ENCODE results near the gene RNASE1. TPM values are rescaled to one million over a fixed set of nuclear protein-coding genes. Genes with fewer than 3 reads are reported as not detected.

RNASE1 gene
- total RNA-seq, 1 experiment from 2014 or later = not detected

GRCh38 chr14:20841096-20841495 is 38.5 kb upstream of the RNASE1 start:
- DNase-seq (ENCODE audit: unreplicated experiment) = no peak
- intact Hi-C loops (cut with micrococcal nuclease) = no loop called here
- Mint-ChIP-seq H3K27ac (ENCODE audit: low read depth, unreplicated experiment) (no peak overlapping the region), H3K4me1 (ENCODE audit: insufficient read depth, unreplicated experiment) (no peaks in the 10 kb centered on the region), H3K36me3 (ENCODE audit: insufficient read depth, unreplicated experiment) (no peaks in the 10 kb centered on the region), H3K27me3 (ENCODE audit: insufficient read depth, unreplicated experiment) (peaks cover 16% of the 10 kb centered on the region), H3K4me3 (ENCODE audit: unreplicated experiment) (no peak overlapping the region), H3K9me3 (ENCODE audit: unreplicated experiment) (no peaks in the 10 kb centered on the region)
- POLR2A ChIA-PET = no interaction called here
- CTCF ChIA-PET = no interaction called here
- TF ChIP-seq, protein P1, sequence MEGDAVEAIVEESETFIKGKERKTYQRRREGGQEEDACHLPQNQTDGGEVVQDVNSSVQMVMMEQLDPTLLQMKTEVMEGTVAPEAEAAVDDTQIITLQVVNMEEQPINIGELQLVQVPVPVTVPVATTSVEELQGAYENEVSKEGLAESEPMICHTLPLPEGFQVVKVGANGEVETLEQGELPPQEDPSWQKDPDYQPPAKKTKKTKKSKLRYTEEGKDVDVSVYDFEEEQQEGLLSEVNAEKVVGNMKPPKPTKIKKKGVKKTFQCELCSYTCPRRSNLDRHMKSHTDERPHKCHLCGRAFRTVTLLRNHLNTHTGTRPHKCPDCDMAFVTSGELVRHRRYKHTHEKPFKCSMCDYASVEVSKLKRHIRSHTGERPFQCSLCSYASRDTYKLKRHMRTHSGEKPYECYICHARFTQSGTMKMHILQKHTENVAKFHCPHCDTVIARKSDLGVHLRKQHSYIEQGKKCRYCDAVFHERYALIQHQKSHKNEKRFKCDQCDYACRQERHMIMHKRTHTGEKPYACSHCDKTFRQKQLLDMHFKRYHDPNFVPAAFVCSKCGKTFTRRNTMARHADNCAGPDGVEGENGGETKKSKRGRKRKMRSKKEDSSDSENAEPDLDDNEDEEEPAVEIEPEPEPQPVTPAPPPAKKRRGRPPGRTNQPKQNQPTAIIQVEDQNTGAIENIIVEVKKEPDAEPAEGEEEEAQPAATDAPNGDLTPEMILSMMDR (IDR thresholded peaks at IDR 0.05; ENCODE audit: unreplicated experiment) = no peak
- no TSS peak for BruUV-seq (replicated peaks)

- POLR2A ChIA-PET = no interaction called here
- H3K9me3 Mint-ChIP-seq (ENCODE audit: unreplicated experiment) = no peaks in the 10 kb centered on the region
- TF ChIP-seq, protein P1 (IDR thresholded peaks at IDR 0.05; ENCODE audit: unreplicated experiment) = no peak
- no peak overlapping the region for H3K4me3 Mint-ChIP-seq (ENCODE audit: unreplicated experiment)
- intact Hi-C loops (cut with micrococcal nuclease) = no loop called here
- no peak overlapping the region for H3K27ac Mint-ChIP-seq (ENCODE audit: low read depth, unreplicated experiment)
- BruUV-seq (replicated peaks) = no TSS peak
- H3K36me3 Mint-ChIP-seq (ENCODE audit: insufficient read depth, unreplicated experiment) = no peaks in the 10 kb centered on the region
- CTCF ChIA-PET = interaction anchor here (1.6 kb wide), 2 partner anchors 146 to 167 kb away, joined by 3 read pairs; no protein-coding TSS in a partner anchor
- DNase-seq (ENCODE audit: unreplicated experiment) = no peak
- no peaks in the 10 kb centered on the region for H3K27me3 Mint-ChIP-seq (ENCODE audit: insufficient read depth, unreplicated experiment)
- no peaks in the 10 kb centered on the region for H3K4me1 Mint-ChIP-seq (ENCODE audit: insufficient read depth, unreplicated experiment)
Observed at GRCh38 chr14:20837831-20838230, 35.2 kb upstream of the RNASE1 start.

DNA sequence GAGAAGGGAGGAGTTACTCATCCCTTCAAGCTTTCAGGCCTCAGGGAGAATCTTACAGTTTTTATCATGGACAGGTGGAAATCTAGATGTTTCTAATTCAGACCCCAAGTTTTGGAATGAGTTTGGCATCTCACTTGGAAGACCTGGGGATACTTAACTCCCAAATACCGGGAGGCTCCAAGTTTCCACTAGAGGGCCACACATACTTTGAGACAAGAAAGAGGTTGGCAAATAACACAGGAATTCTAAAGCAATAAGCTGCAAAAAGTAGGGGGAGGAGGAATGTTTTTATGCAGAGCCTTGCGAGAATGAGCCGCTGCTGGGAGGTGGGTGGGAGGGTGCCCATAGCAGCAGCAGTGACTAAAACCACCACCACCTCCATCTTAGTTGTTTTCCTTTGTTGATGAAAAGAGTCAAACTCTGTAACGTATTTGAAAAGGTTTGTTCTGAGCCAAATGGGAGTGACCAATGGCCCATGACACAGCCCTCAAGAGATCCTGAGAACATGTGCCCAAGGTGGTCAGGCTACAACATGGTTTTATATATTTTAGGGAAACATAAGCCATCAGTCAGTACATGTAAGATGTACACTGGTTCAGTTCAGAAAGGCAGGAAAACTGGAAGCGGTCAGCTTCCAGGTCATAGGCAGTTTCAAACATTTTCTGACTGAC is 34.2 kb upstream of the RNASE1 start:
- ChIA-PET POLR2A (no interaction called here), CTCF (interaction anchor here (0.8 to 1.6 kb wide), 5 partner anchors 13 to 183 kb away, joined by 3 to 6 read pairs (median 3); no protein-coding TSS in a partner anchor)
- peak; percentile 39 for DNase-seq (ENCODE audit: unreplicated experiment)
- Mint-ChIP-seq H3K27me3 (ENCODE audit: insufficient read depth, unreplicated experiment) (no peaks in the 10 kb centered on the region), H3K4me3 (ENCODE audit: unreplicated experiment) (no peak overlapping the region), H3K27ac (ENCODE audit: low read depth, unreplicated experiment) (no peak overlapping the region), H3K36me3 (ENCODE audit: insufficient read depth, unreplicated experiment) (no peaks in the 10 kb centered on the region), H3K9me3 (ENCODE audit: unreplicated experiment) (no peaks in the 10 kb centered on the region), H3K4me1 (ENCODE audit: insufficient read depth, unreplicated experiment) (no peaks in the 10 kb centered on the region)
- intact Hi-C loops (cut with micrococcal nuclease) = no loop called here
- TF ChIP-seq, protein P1 (IDR thresholded peaks at IDR 0.05; ENCODE audit: unreplicated experiment) = no peak
- BruUV-seq (replicated peaks) = no TSS peak

DNA sequence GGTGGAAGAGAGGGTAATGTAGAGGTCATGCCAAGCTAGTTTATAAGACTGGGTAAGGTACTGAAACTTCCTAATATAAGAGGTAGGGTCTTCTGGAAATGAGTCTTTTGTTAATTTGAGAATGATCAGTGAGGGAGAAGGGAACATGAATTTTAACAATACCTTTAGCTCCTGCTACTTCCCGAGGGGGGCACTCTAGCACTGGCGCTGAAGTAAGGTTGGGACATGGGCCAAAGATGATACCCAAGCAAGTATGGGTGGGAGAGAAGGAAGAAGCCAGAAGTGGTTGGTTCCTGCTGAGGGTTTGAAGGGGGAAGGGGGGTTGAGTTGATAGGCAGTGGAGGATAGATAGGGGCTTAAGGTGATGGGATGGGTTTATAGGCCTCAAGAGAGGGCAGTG is 32.3 kb upstream of the RNASE1 start:
- no peaks in the 10 kb centered on the region for H3K4me1 Mint-ChIP-seq (ENCODE audit: insufficient read depth, unreplicated experiment)
- no peaks in the 10 kb centered on the region for H3K27me3 Mint-ChIP-seq (ENCODE audit: insufficient read depth, unreplicated experiment)
- no TSS peak for BruUV-seq (replicated peaks)
- no peak for DNase-seq (ENCODE audit: unreplicated experiment)
- intact Hi-C loops (cut with micrococcal nuclease) = no loop called here
- H3K36me3 Mint-ChIP-seq (ENCODE audit: insufficient read depth, unreplicated experiment) = no peaks in the 10 kb centered on the region
- ChIA-PET POLR2A (no interaction called here), CTCF (interaction anchor here (0.6 to 1.5 kb wide), 2 partner anchors 21 to 136 kb away, joined by 4 to 5 read pairs; no protein-coding TSS in a partner anchor)
- H3K27ac Mint-ChIP-seq (ENCODE audit: low read depth, unreplicated experiment) = no peak overlapping the region
- no peak overlapping the region for H3K4me3 Mint-ChIP-seq (ENCODE audit: unreplicated experiment)
- TF ChIP-seq, protein P1 (IDR thresholded peaks at IDR 0.05; ENCODE audit: unreplicated experiment) = no peak
- no peaks in the 10 kb centered on the region for H3K9me3 Mint-ChIP-seq (ENCODE audit: unreplicated experiment)
